ENCODE measurements around the gene C10orf62. TPM values are rescaled to one million over a fixed set of nuclear protein-coding genes. Genes with fewer than 3 reads are reported as not detected.
A peak's percentile ranks its signal among the peaks of the same experiment; 100 is the strongest.

The C10orf62 gene
- total RNA-seq (2013; cell fraction: nucleolus; rRNA removed): not detected in 2 replicates
- total RNA-seq (2014; rRNA removed) (not detected in 2 replicates), total RNA-seq (2014; rRNA removed; fragmentation: Illumina TruSeq; extraction: Trizol) (0.14 TPM in 1 of 2 replicates, not detected in the other), total RNA-seq (2021) (not detected in 2 replicates), polyA plus RNA-seq (2011; rRNA removed) (not detected in 2 replicates), polyA plus RNA-seq (2014; fragmentation: Illumina TruSeq; extraction: Trizol) (not detected in 2 replicates), polyA plus RNA-seq (2014; fragmentation: Nextera tagmentation; extraction: Ambion mirVana) (not detected), polyA plus RNA-seq (2014; rRNA removed) (not detected in 2 replicates), polyA plus RNA-seq (2016; fragmentation: Nextera tagmentation; extraction: Ambion mirVana) (not detected), polyA minus RNA-seq (2011; rRNA and poly(A)+ RNA removed) (not detected in 2 replicates), Bru-seq, nascent RNA (percentile 30 among the genes with signal in this experiment), BruChase-seq, experiment 1, labeled RNA remaining after a 6-hour chase (percentile 25 among the genes with signal in this experiment), BruChase-seq, experiment 2, labeled RNA remaining after a 2-hour chase (percentile 31 among the genes with signal in this experiment)
- polyA plus RNA-seq (2011; ENCODE audit: low read depth): not detected
- polyA plus RNA-seq (2011; cell fraction: cytosol; rRNA removed): 0.09 TPM in 1 of 2 replicates, not detected in the other
- polyA plus RNA-seq (2011; cell fraction: nucleus; rRNA removed): 0.10 TPM in 1 of 2 replicates, not detected in the other
- polyA plus RNA-seq (2012): not detected in 2 replicates
- not detected in 2 replicates for polyA minus RNA-seq (2011; cell fraction: cytosol; rRNA and poly(A)+ RNA removed)
- polyA minus RNA-seq (2011; cell fraction: nucleus; rRNA and poly(A)+ RNA removed): 0.38 TPM in 1 of 2 replicates, not detected in the other
- long read RNA-seq, experiment 1: 0 reads
- long read RNA-seq, experiment 2: 0 reads

GRCh38 chr10:97589479-97589878, at the start of gene C10orf62:
Gene C10orf62 (plus strand): TSS chr10:97589721. CDS start chr10:97589898, 177 bp downstream.
- ChIA-PET CTCF (interaction anchor here (0.9 kb wide), 1 partner anchor 120 kb away, joined by 3 read pairs; no protein-coding TSS in a partner anchor), SMC1A (ENCODE audit: uncharacterized antibody, unreplicated experiment) (no interaction called here), POLR2A (no interaction called here), RAD21 (ENCODE audit: unreplicated experiment) (no interaction called here)
- Histone ChIP-seq H2AFZ (ENCODE audit: control insufficient read depth, low read depth, low read length) (no peak within 1 kb of the TSS), H3K27ac (ENCODE audit: control insufficient read depth, insufficient read depth) (no peak within 1 kb of the TSS), H3K4me1 (ENCODE audit: control insufficient read depth, insufficient read depth, low read length) (no peaks in the 10 kb centered on the region), H4K20me1 (ENCODE audit: control insufficient read depth, insufficient read depth) (no peaks in the 10 kb centered on the region), H3K9me3 (replicated peaks; ENCODE audit: control insufficient read depth, insufficient read depth, low read length) (no peaks in the 10 kb centered on the region), H3K27me3 (replicated peaks in 1 of 2; ENCODE audit: control insufficient read depth in 2 of 2, insufficient read depth in 2 of 2, low read length in 1 of 2) (no peaks in the 10 kb centered on the region), H3K4me3 (no peak within 1 kb of the TSS), H3K36me3 (ENCODE audit: control insufficient read depth in 2 of 2, insufficient read depth in 2 of 2, low read length in 1 of 2) (no peaks in the 10 kb centered on the region), H3K9ac (ENCODE audit: control insufficient read depth, insufficient read depth, low read length) (no peak within 1 kb of the TSS), H3K79me2 (ENCODE audit: control insufficient read depth, insufficient read depth, low read length) (no peaks in the 10 kb centered on the region), H3K4me2 (ENCODE audit: control insufficient read depth, insufficient read depth) (no peak within 1 kb of the TSS)
- TF ChIP-seq PAX8 (IDR thresholded peaks at IDR 0.05) (no peak), RELB (IDR thresholded peaks at IDR 0.05; ENCODE audit: low read depth) (no peak), SPI1 (IDR thresholded peaks at IDR 0.05; ENCODE audit: borderline replicate concordance, insufficient read depth, low read depth, low read length) (no peak), TCF7 (IDR thresholded peaks at IDR 0.05; ENCODE audit: borderline replicate concordance) (no peak), MXI1 (IDR thresholded peaks at IDR 0.05; ENCODE audit: low read depth, low read length) (no peak), ZBTB11 (CRISPR knock-in tag; IDR thresholded peaks at IDR 0.05) (no peak), BHLHE40 (IDR thresholded peaks at IDR 0.05; ENCODE audit: borderline replicate concordance in 1 of 2, low read depth in 2 of 2, low read length in 1 of 2) (no peak)
- BruUV-seq (replicated peaks): no TSS peak
- DNase-seq (ENCODE audit: low read depth, low spot score) (no peak), FAIRE-seq (no peak), ATAC-seq (no peak)
- intact Hi-C loops (cut with micrococcal nuclease; ENCODE audit: unreplicated experiment): no loop called here
- 33% methylated on average over 2 of the region's 3 CpGs for WGBS (ENCODE audit: insufficient coverage, insufficient replicate concordance, low lambda C conversion rate, missing lambda C conversion rate)
- in situ Hi-C loops (cut with MboI): no loop called here
